CD4-positive, alpha-beta T cell (primary cell): ENCODE results near the gene RPP30. TPM values are rescaled to one million over a fixed set of nuclear protein-coding genes. Genes with fewer than 3 reads are reported as not detected.
A peak's percentile ranks its signal among the peaks of the same experiment; 100 is the strongest.

Source experiments
- ATAC-seq: fragments of 200-7000 bp; cut with Tn5 transposase; one replicate; pipeline ENCODE4 v1.10.0; 2022; ENCODE audit warnings: mild to moderate bottlenecking; ENCODE audit not compliant: poor library complexity
- CTCF ChIA-PET: fragments of 350-600 bp; sonication (Branson Sonifier 250); formaldehyde crosslinking; loops from one replicate; lab custom pipeline; 2021; ENCODE audit warnings: antibody characterized with exemption, inconsistent platforms; lab: Charles Lee
- POLR2A ChIA-PET: fragments of 350-600 bp; sonication (Branson Sonifier 250); formaldehyde crosslinking; loops from one replicate; lab custom pipeline; 2021; ENCODE audit warnings: antibody characterized with exemption, inconsistent platforms; lab: Charles Lee
- DNase-seq, 14 experiments: peaks; one replicate each; pipeline ENCODE4 v3.0.0-alpha.2; 2013 to 2020; ENCODE audit warnings: mixed read lengths in 2 of 14
- H3K27ac ChIP-seq, 2 donors: one replicate each; pipeline versions ENCODE4 v1.5.1 to v1.7.0; 2013; ENCODE audit warnings: low read length in 2 of 2, low read depth in 1 of 2, mild to moderate bottlenecking in 1 of 2
- H3K27me3 ChIP-seq, 2 experiments: 1 replicate in 1 of 2; 2 replicates in 1 of 2; pipeline versions ENCODE4 v1.6.1 to v1.7.0; 2013; ENCODE audit warnings: low read length in 2 of 2, control low read depth in 1 of 2, mild to moderate bottlenecking in 1 of 2, moderate library complexity in 1 of 2; ENCODE audit not compliant: insufficient read depth in 2 of 2, control insufficient read depth in 1 of 2
- H3K36me3 ChIP-seq: one replicate; pipeline ENCODE4 v1.6.1; 2013; ENCODE audit warnings: low read length, control low read depth; ENCODE audit not compliant: insufficient read depth
- H3K4me1 ChIP-seq: one replicate; pipeline ENCODE4 v1.6.1; 2013; ENCODE audit warnings: low read length, control low read depth; ENCODE audit not compliant: insufficient read depth
- H3K4me3 ChIP-seq: one replicate; pipeline ENCODE4 v1.5.1; 2013; ENCODE audit warnings: mild to moderate bottlenecking, low read length, moderate library complexity
- H3K9me3 ChIP-seq, 2 experiments: 1 replicate in 1 of 2; 2 replicates in 1 of 2; pipeline versions ENCODE4 v1.6.1 to v1.7.0; 2013; ENCODE audit warnings: low read length in 2 of 2, mild to moderate bottlenecking in 2 of 2, control low read depth in 1 of 2, moderate library complexity in 1 of 2; ENCODE audit not compliant: control insufficient read depth in 1 of 2, insufficient read depth in 1 of 2
- H3K27ac Mint-ChIP-seq: one replicate; pipeline ENCODE4 v1.8.0; 2020; ENCODE audit warnings: mixed read lengths
- H3K27me3 Mint-ChIP-seq: one replicate; pipeline ENCODE4 v1.8.0; 2021; ENCODE audit warnings: mixed read lengths
- H3K36me3 Mint-ChIP-seq: one replicate; pipeline ENCODE4 v1.8.0; 2021; ENCODE audit warnings: low read depth, mixed read lengths
- H3K4me1 Mint-ChIP-seq: one replicate; pipeline ENCODE4 v1.8.0; 2021; ENCODE audit warnings: low read depth, mixed read lengths
- H3K4me3 Mint-ChIP-seq: one replicate; pipeline ENCODE4 v1.8.0; 2020; ENCODE audit warnings: mild to moderate bottlenecking, mixed read lengths
- H3K9me3 Mint-ChIP-seq: one replicate; pipeline ENCODE4 v1.8.0; 2020; ENCODE audit warnings: mixed read lengths
- intact Hi-C, 2 experiments: fragments of 100-400 bp; cut with DNase I in 1 of 2; cut with micrococcal nuclease in 1 of 2; formaldehyde crosslinking; loops; one replicate each; pipeline versions ENCODE4 v1.15.1 to v1.9.0; 2023 to 2025; cut with DNase I, micrococcal nuclease
- total RNA-seq, 174 experiments: library from RNA in 2 of 174; stranded (reverse) in 2 of 174; gene quantifications; one replicate each; pipeline ENCODE4 v1.2.3 and lab custom pipeline; 2021 to 2026
- TF ChIP-seq, protein P1 (sequence below): fragments of 200-600 bp; IDR thresholded peaks from one replicate; pipeline ENCODE4 v1.8.0; 2022; ENCODE audit warnings: antibody characterized with exemption, mild to moderate bottlenecking

RPP30 gene
- total RNA-seq, 2 experiments from 2014 or later = 25.3 to 28.5 TPM

DNA sequence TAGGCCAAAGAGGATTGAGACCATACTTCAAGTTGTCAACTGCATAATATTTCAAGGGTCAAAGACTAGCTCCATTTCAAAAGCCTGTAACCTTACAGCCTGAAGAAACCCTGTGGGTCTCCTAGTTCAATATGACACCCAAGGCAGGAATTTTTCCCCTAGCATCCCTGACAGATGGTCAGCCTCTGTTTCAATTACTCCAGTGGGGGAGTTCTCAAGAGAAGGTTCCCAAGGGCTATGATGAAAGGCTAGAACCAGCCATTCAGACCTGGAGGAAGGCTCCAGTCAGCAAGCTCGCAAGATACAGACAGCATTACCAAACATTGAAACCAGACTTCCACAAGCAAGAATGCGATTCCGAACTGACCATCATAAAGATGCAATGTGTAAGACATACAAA lies 15.5 kb upstream of the RPP30 start:
- Histone ChIP-seq H3K27me3 (peaks cover 34 to 63% of the 10 kb centered on the region in 2 experiments), H3K4me1 (peaks cover 15% of the 10 kb centered on the region), H3K36me3 (no peaks in the 10 kb centered on the region), H3K9me3 (peaks cover 5 to 9% of the 10 kb centered on the region in 2 experiments), H3K4me3 (no peak overlapping the region), H3K27ac (no peak overlapping the region)
- peaks cover 2% of the 10 kb centered on the region for H3K9me3 Mint-ChIP-seq
- DNase-seq = no peak
- peak overlapping the region; percentile 88 for H3K4me3 Mint-ChIP-seq
- H3K36me3 Mint-ChIP-seq = no peaks in the 10 kb centered on the region
- intact Hi-C loops = no loop called here
- no peak for ATAC-seq
- H3K27me3 Mint-ChIP-seq = peaks cover 85% of the 10 kb centered on the region
- no peak overlapping the region for H3K27ac Mint-ChIP-seq
- ChIA-PET CTCF (interaction anchor here (1.7 kb wide), 1 partner anchor 10 kb away, joined by 6 read pairs; no protein-coding TSS in a partner anchor), POLR2A (interaction anchor here (1.1 kb wide), 1 partner anchor 15 kb away, joined by 3 read pairs; the partner anchor contains the start of gene RPP30)
- H3K4me1 Mint-ChIP-seq = peaks cover 6% of the 10 kb centered on the region
- TF ChIP-seq, protein P1, sequence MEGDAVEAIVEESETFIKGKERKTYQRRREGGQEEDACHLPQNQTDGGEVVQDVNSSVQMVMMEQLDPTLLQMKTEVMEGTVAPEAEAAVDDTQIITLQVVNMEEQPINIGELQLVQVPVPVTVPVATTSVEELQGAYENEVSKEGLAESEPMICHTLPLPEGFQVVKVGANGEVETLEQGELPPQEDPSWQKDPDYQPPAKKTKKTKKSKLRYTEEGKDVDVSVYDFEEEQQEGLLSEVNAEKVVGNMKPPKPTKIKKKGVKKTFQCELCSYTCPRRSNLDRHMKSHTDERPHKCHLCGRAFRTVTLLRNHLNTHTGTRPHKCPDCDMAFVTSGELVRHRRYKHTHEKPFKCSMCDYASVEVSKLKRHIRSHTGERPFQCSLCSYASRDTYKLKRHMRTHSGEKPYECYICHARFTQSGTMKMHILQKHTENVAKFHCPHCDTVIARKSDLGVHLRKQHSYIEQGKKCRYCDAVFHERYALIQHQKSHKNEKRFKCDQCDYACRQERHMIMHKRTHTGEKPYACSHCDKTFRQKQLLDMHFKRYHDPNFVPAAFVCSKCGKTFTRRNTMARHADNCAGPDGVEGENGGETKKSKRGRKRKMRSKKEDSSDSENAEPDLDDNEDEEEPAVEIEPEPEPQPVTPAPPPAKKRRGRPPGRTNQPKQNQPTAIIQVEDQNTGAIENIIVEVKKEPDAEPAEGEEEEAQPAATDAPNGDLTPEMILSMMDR = no peak

DNA sequence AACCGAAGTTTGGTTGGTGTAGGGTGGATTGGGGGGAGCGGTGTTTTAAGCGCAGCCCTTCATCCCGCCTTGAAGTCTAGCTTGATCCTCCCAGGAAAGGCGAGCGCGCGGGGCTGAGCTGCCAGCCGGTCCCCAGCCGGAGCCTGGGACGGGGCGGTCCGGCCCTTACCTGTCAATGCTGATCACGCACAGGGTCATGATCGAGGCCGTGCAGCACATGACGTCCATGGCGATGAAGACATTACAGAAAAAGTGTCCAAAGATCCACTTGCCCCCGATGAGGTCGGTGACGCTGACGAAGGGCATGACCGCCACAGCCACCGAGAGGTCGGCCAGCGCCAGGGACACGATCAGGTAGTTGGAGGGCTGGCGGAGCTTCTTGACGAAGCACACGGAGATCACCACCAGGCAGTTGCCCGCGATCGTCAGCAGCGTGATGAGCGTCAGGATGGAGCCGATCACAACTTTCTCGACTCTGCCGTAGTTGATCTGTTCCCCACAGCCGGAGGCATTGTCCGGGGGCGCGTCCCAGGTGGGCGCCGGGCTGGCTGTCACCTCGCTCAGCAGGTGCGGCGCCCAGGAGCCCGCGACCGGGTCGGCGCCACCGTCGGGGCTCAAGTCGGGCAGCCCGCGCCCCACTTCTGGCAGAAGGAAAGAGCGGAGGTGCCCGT lies 14.7 kb upstream of the RPP30 start:
- CTCF ChIA-PET = interaction anchor here (1.7 kb wide), 1 partner anchor 9 kb away, joined by 6 read pairs; no protein-coding TSS in a partner anchor
- H3K27me3 ChIP-seq = peaks cover 34 to 62% of the 10 kb centered on the region in 2 experiments
- DNase-seq = peak in 4 of 14 experiments; percentile 7 to 53 (median 33)
- peak overlapping the region; percentile 47 for H3K4me3 ChIP-seq
- peak overlapping the region; percentile 50 for H3K27ac Mint-ChIP-seq
- TF ChIP-seq, protein P1 = no peak
- H3K27me3 Mint-ChIP-seq = peaks cover 84% of the 10 kb centered on the region
- H3K9me3 Mint-ChIP-seq = no peaks in the 10 kb centered on the region
- H3K36me3 ChIP-seq = no peaks in the 10 kb centered on the region
- peak; percentile 43 for ATAC-seq
- POLR2A ChIA-PET = interaction anchor here (1.1 kb wide), 1 partner anchor 15 kb away, joined by 3 read pairs; the partner anchor contains the start of gene RPP30
- intact Hi-C loops = no loop called here
- H3K4me1 Mint-ChIP-seq = peaks cover 6% of the 10 kb centered on the region
- no peaks in the 10 kb centered on the region for H3K36me3 Mint-ChIP-seq
- H3K4me3 Mint-ChIP-seq = peak overlapping the region; percentile 88
- peaks cover 15% of the 10 kb centered on the region for H3K4me1 ChIP-seq
- H3K27ac ChIP-seq = no peak overlapping the region
- peaks cover 0 to 5% of the 10 kb centered on the region in 2 experiments for H3K9me3 ChIP-seq

DNA sequence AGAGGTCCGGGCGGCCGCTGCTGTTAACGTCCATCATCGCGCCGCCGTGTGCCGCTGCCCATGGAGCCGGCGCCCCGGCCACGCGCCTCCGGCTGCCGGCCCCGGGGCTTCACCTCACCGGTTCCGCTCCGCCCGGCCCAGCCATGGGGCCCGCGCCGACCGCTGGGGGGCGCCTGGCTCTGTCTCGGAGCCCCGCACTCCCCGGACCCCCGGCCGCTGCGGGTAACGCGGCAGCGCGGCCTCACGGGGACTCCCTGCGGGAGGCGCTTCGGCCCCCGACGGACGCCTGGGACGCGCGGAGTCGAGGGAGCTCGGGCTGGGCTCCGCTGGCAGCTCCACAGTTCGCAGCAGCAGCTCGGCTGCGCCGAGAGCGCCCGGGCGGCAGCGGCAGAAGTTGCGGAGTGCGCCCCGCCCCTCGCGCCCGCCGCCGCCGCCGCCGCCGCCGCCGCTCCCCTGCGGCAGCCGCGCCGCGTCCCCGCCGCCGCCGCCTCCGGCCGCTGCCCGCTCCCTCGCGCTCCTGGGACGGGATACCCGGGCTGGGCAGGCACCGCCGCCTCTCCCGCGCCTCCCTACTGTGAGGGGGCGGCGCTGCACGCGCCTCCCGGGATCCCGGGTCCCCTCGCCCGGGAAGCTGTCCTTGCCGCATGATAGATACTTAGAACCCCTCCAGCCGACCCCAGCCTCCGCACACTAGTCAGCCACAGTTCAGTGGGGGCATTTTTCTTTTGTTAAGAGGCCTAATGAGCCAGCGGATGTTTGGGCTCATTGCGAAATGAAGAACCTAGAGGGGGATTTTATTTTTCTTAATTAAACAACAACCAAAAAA lies 13.9 kb upstream of the RPP30 start, which contains the start of gene HTR7:
HTR7 (minus strand) TSS at position 405 of the 826 bp plus-strand sequence; CDS start at position 37, 368 bp downstream.
- peak; percentile 82 for ATAC-seq
- no peaks in the 10 kb centered on the region for H3K36me3 ChIP-seq
- H3K4me1 ChIP-seq = peaks cover 15% of the 10 kb centered on the region
- H3K9me3 ChIP-seq = peaks cover 0 to 5% of the 10 kb centered on the region in 2 experiments
- peak within 1 kb of the TSS; percentile 90 for H3K4me3 Mint-ChIP-seq
- CTCF ChIA-PET = interaction anchor here (0.6 to 1.6 kb wide), 4 partner anchors 14 to 205 kb away, joined by 3 to 4 read pairs (median 4); partner anchors contain the start of gene RPP30
- no peaks in the 10 kb centered on the region for H3K9me3 Mint-ChIP-seq
- H3K4me3 ChIP-seq = peak within 1 kb of the TSS; percentile 51
- POLR2A ChIA-PET = interaction anchor here (0.7 to 0.9 kb wide), 2 partner anchors 13 to 306 kb away, joined by 3 to 6 read pairs; partner anchors contain the start of gene RPP30
- no peaks in the 10 kb centered on the region for H3K36me3 Mint-ChIP-seq
- peaks cover 34 to 55% of the 10 kb centered on the region in 2 experiments for H3K27me3 ChIP-seq
- intact Hi-C loops = no loop called here
- TF ChIP-seq, protein P1 = peak; percentile 68
- peaks cover 83% of the 10 kb centered on the region for H3K27me3 Mint-ChIP-seq
- peak within 1 kb of the TSS; percentile 50 for H3K27ac Mint-ChIP-seq
- H3K27ac ChIP-seq = no peak within 1 kb of the TSS
- peak; percentile 14 to 81 (median 61) for DNase-seq
- H3K4me1 Mint-ChIP-seq = peaks cover 6% of the 10 kb centered on the region
